H1 (cell line): ENCODE measurements around the gene EBPL. TPM values are rescaled to one million over a fixed set of nuclear protein-coding genes. Genes with fewer than 3 reads are reported as not detected.

Experiments
- CTCF ChIA-PET: fragments of 300-600 bp; sonication (Branson Sonifier 250); formaldehyde crosslinking; loops from one replicate; lab custom pipeline; 2021; ENCODE audit not compliant: partially characterized antibody; lab: Charles Lee
- POLR2A ChIA-PET: fragments of 300-600 bp; sonication (Branson Sonifier 250); formaldehyde crosslinking; loops from one replicate; lab custom pipeline; 2021; ENCODE audit warnings: inconsistent platforms; ENCODE audit not compliant: partially characterized antibody; lab: Charles Lee
- DNase-seq, 2 experiments: peaks; one replicate each; pipeline versions ENCODE4 v3.0.0 to v3.0.0-alpha.2; 2010 to 2022; ENCODE audit warnings: low spot score in 2 of 2, low read depth in 1 of 2, mixed read lengths in 1 of 2
- FAIRE-seq: peaks from 2 replicates; lab custom pipeline; 2011; peaks lifted over from hg19 to GRCh38; lab: Jason Lieb, UNC
- H2AFZ ChIP-seq: 2 replicates; pipeline ENCODE4 v1.8.1; 2012; ENCODE audit warnings: low read length, inconsistent platforms
- H2AK5ac ChIP-seq: 2 replicates; pipeline ENCODE4 v1.6.1; 2013; ENCODE audit warnings: low read depth, low read length
- H2BK120ac ChIP-seq: replicated peaks from 2 replicates; pipeline ENCODE3; 2013; ENCODE audit warnings: low read depth, low read length, inconsistent platforms
- H2BK12ac ChIP-seq: 2 replicates; pipeline ENCODE4 v1.6.1; 2013; ENCODE audit warnings: low read depth, low read length
- H2BK15ac ChIP-seq: 2 replicates; pipeline ENCODE4 v1.6.1; 2013; ENCODE audit warnings: low read length
- H2BK20ac ChIP-seq: 2 replicates; pipeline ENCODE4 v1.6.1; 2013; ENCODE audit warnings: low read length
- H2BK5ac ChIP-seq: 2 replicates; pipeline ENCODE4 v1.6.1; 2013; ENCODE audit warnings: low read depth, low read length
- H3K14ac ChIP-seq: 2 replicates; pipeline ENCODE4 v1.6.1; 2013; ENCODE audit warnings: inconsistent platforms; ENCODE audit not compliant: insufficient read length
- H3K18ac ChIP-seq: 2 replicates; pipeline ENCODE4 v1.6.1; 2013; ENCODE audit warnings: low read length; ENCODE audit errors: extremely low read depth
- H3K23ac ChIP-seq: 2 replicates; pipeline ENCODE4 v1.6.1; 2013; ENCODE audit warnings: inconsistent platforms; ENCODE audit not compliant: insufficient read length
- H3K23me2 ChIP-seq: 2 replicates; pipeline ENCODE4 v1.6.1; 2013; ENCODE audit warnings: low read depth, low read length
- H3K27ac ChIP-seq: 2 replicates; pipeline ENCODE4 v1.6.1; 2011; ENCODE audit warnings: low read depth, low read length, inconsistent platforms
- H3K27me3 ChIP-seq, 4 experiments: replicated peaks in 1 of 4; 1 replicate in 1 of 4; 2 replicates in 3 of 4; pipeline versions ENCODE4 v1.6.1 to v1.8.1; 2011 to 2013; ENCODE audit warnings: low read length in 3 of 4, mild to moderate bottlenecking in 3 of 4, inconsistent platforms in 2 of 4, mixed read lengths in 2 of 4, moderate library complexity in 1 of 4; ENCODE audit not compliant: control insufficient read depth in 3 of 4, insufficient read depth in 3 of 4; ENCODE audit errors: extremely low read depth in 1 of 4
- H3K36me3 ChIP-seq, 4 experiments: 2 replicates each; pipeline versions ENCODE4 v1.6.1 to v1.8.1; 2011 to 2013; ENCODE audit warnings: mild to moderate bottlenecking in 4 of 4, low read length in 3 of 4, moderate library complexity in 2 of 4, control low read depth in 1 of 4, inconsistent platforms in 1 of 4; ENCODE audit not compliant: insufficient read depth in 4 of 4, control insufficient read depth in 2 of 4
- H3K4ac ChIP-seq: replicated peaks from 2 replicates; pipeline ENCODE3; 2013; ENCODE audit warnings: low read length, low read depth, mixed read lengths, inconsistent platforms; ENCODE audit not compliant: insufficient read length
- H3K4me1 ChIP-seq, 4 experiments: replicated peaks in 1 of 4; 1 replicate in 1 of 4; 2 replicates in 3 of 4; pipeline versions ENCODE4 v1.6.1 to v1.8.1; 2011 to 2013; ENCODE audit warnings: low read length in 3 of 4, inconsistent platforms in 2 of 4, mixed read lengths in 1 of 4; ENCODE audit not compliant: insufficient read depth in 4 of 4, control insufficient read depth in 3 of 4
- H3K4me2 ChIP-seq, 2 experiments: 2 replicates each; pipeline versions ENCODE4 v1.6.1 to v1.8.1; 2011 to 2013; ENCODE audit warnings: low read depth in 2 of 2, low read length in 2 of 2, control low read depth in 1 of 2, inconsistent platforms in 1 of 2, mild to moderate bottlenecking in 1 of 2; ENCODE audit not compliant: insufficient read depth in 1 of 2
- H3K4me3 ChIP-seq, 4 experiments: fragments of 200-600, 300-600 bp in 1 of 4; sonication (generic), shearing (Covaris generic), sonication (Bioruptor Twin) in 1 of 4; 2 replicates each; pipeline versions ENCODE4 v1.5.1 to v1.8.1; 2011 to 2016; ENCODE audit warnings: low read length in 4 of 4, low read depth in 3 of 4, control low read depth in 2 of 4, inconsistent platforms in 2 of 4, mild to moderate bottlenecking in 2 of 4, mixed read lengths in 1 of 4, moderate library complexity in 1 of 4; ENCODE audit not compliant: insufficient read depth in 2 of 4; ENCODE audit errors: extremely low read depth in 1 of 4
- H3K56ac ChIP-seq: replicated peaks from 2 replicates; pipeline ENCODE3; 2013; ENCODE audit warnings: low read depth, mild to moderate bottlenecking, mixed read lengths, low read length, inconsistent platforms; ENCODE audit not compliant: insufficient read length
- H3K79me1 ChIP-seq: 2 replicates; pipeline ENCODE4 v1.6.1; 2013; ENCODE audit warnings: low read depth, low read length, control low read depth
- H3K79me2 ChIP-seq, 2 experiments: 2 replicates each; pipeline versions ENCODE4 v1.6.1 to v1.8.1; 2012 to 2013; ENCODE audit warnings: low read length in 2 of 2, mild to moderate bottlenecking in 2 of 2, inconsistent platforms in 1 of 2; ENCODE audit not compliant: insufficient read depth in 2 of 2, control insufficient read depth in 1 of 2
- H3K9ac ChIP-seq, 4 experiments: replicated peaks in 1 of 4; 1 replicate in 1 of 4; 2 replicates in 3 of 4; pipeline versions ENCODE4 v1.6.1 to v1.8.1; 2011 to 2013; ENCODE audit warnings: low read depth in 3 of 4, low read length in 3 of 4, control low read depth in 2 of 4, mild to moderate bottlenecking in 2 of 4, moderate library complexity in 2 of 4, inconsistent platforms in 1 of 4; ENCODE audit errors: extremely low read depth in 1 of 4
- H3K9me3 ChIP-seq, 2 experiments: 2 replicates each; pipeline versions ENCODE4 v1.6.1 to v1.8.1; 2012 to 2013; ENCODE audit warnings: mild to moderate bottlenecking in 2 of 2, moderate library complexity in 2 of 2, control low read depth in 1 of 2, inconsistent platforms in 1 of 2, low read depth in 1 of 2, low read length in 1 of 2, mixed read lengths in 1 of 2; ENCODE audit not compliant: insufficient read depth in 2 of 2
- H4K20me1 ChIP-seq, 2 experiments: replicated peaks in 1 of 2; 2 replicates each; pipeline versions ENCODE3 to v1.8.1; 2011 to 2013; ENCODE audit warnings: inconsistent platforms in 2 of 2, low read length in 2 of 2, mild to moderate bottlenecking in 1 of 2; ENCODE audit not compliant: insufficient read depth in 2 of 2, control insufficient read depth in 1 of 2
- H4K5ac ChIP-seq: 2 replicates; pipeline ENCODE4 v1.6.1; 2013; ENCODE audit warnings: low read length, low read depth, mixed read lengths, inconsistent platforms; ENCODE audit not compliant: insufficient read length
- H4K8ac ChIP-seq: 2 replicates; pipeline ENCODE4 v1.8.0; 2013; ENCODE audit warnings: mild to moderate bottlenecking, moderate library complexity, low read length, inconsistent platforms; ENCODE audit not compliant: insufficient read depth; ENCODE audit errors: extremely low read depth
- H4K91ac ChIP-seq: replicated peaks from 2 replicates; pipeline ENCODE3; 2013; ENCODE audit warnings: low read length, mixed read lengths, inconsistent platforms; ENCODE audit not compliant: insufficient read length
- ATF2 ChIP-seq: IDR thresholded peaks from 2 replicates; pipeline ENCODE4 v1.6.1; 2012; ENCODE audit warnings: low read length, inconsistent platforms
- ATF3 ChIP-seq: IDR thresholded peaks from 2 replicates; pipeline ENCODE4 v1.6.1; 2011; ENCODE audit warnings: low read depth, mild to moderate bottlenecking, low read length; ENCODE audit not compliant: insufficient read depth
- CTBP2 ChIP-seq: IDR thresholded peaks from 2 replicates; pipeline ENCODE4 v1.7.0; 2011; ENCODE audit warnings: borderline replicate concordance, mild to moderate bottlenecking, moderate library complexity, mixed read lengths, low read length; ENCODE audit not compliant: insufficient read depth, insufficient read length
- CTCF ChIP-seq, 3 experiments: IDR thresholded peaks; 1 replicate in 2 of 3; 2 replicates in 1 of 3; pipeline versions ENCODE4 v1.5.1 to v1.6.1; 2011; ENCODE audit warnings: low read length in 3 of 3, mild to moderate bottlenecking in 3 of 3, inconsistent platforms in 2 of 3, low read depth in 1 of 3, moderate library complexity in 1 of 3; ENCODE audit not compliant: insufficient read depth in 1 of 3; ENCODE audit errors: control extremely low read depth in 1 of 3
- KDM1A ChIP-seq: fragments of 200-600, 300-600 bp; sonication (generic); IDR thresholded peaks from 2 replicates; pipeline ENCODE4 v1.7.1; 2016; ENCODE audit warnings: mild to moderate bottlenecking, low read length, borderline replicate concordance
- KDM4A ChIP-seq: IDR thresholded peaks from one replicate; pipeline ENCODE4 v1.7.1; 2012; ENCODE audit warnings: low read depth, mild to moderate bottlenecking, moderate library complexity, low read length, inconsistent platforms; ENCODE audit not compliant: severe bottlenecking
- TAF7 ChIP-seq: optimal IDR thresholded peaks from 2 replicates; pipeline ENCODE3; 2011; ENCODE audit warnings: low read depth, mild to moderate bottlenecking, inconsistent platforms, low read length, moderate library complexity, borderline replicate concordance
- WGBS, 2 experiments: shearing (Covaris generic) in 1 of 2; methylation state at CpG; one replicate each; pipeline versions ENCODE4 v1.1.6 to v1.1.7; 2013 to 2015; ENCODE audit warnings: low lambda C conversion rate in 2 of 2, mixed read lengths in 2 of 2, inconsistent platforms in 1 of 2, low coverage in 1 of 2, missing lambda C conversion rate in 1 of 2; ENCODE audit not compliant: insufficient replicate concordance in 2 of 2, insufficient coverage in 1 of 2, insufficient read length in 1 of 2; ENCODE audit errors: extremely low coverage in 1 of 2, missing lambda C conversion rate in 1 of 2; 5-methylcytosine and 5-hydroxymethylcytosine counted together
- polyA plus RNA-seq, 7 experiments: library from polyadenylated mRNA; depleted of rRNA in 3 of 7; stranded (reverse) in 5 of 7; unstranded in 2 of 7; fragments of >200 nt in 5 of 7; fragments of 200-250 nt in 2 of 7; gene quantifications; 1 replicate in 5 of 7; 2 replicates in 1 of 7; 4 replicates in 1 of 7; pipeline versions ENCODE4 v1.2.1 to v1.2.3, GENCODE V29; 2011 to 2013; ENCODE audit warnings: missing spikeins in 2 of 7, mixed read lengths in 2 of 7
- total RNA-seq: library from RNA; stranded (reverse); fragmentation: NEBNext Ultra II Directional; extraction: Animal tissue kit (Norgen Biotek cat#: 25700); gene quantifications from 2 replicates; pipeline ENCODE4 v1.2.1, GENCODE V29; 2021

The EBPL gene
- total and polyA plus RNA-seq, 2 of the 8 experiments (the other 6 are each of a cell fraction or from before 2014, with no cell fraction given): 130 to 204 TPM

GRCh38 chr13:49638030-49638743 lies 53.1 kb downstream of the EBPL start:
- Histone ChIP-seq H2BK12ac (no peak overlapping the region), H4K20me1 (no peaks in the 10 kb centered on the region), H3K27me3 (no peaks in the 10 kb centered on the region), H3K18ac (no peak overlapping the region), H4K5ac (no peak overlapping the region), H3K36me3 (no peaks in the 10 kb centered on the region), H2BK5ac (no peak overlapping the region), H2BK15ac (no peak overlapping the region), H3K4me2 (no peak overlapping the region), H3K4me3 (no peak overlapping the region), H2BK120ac (no peak overlapping the region), H2AFZ (no peak overlapping the region), H4K8ac (no peak overlapping the region), H3K4me1 (peaks cover 8 to 14% (median 10%) of the 10 kb centered on the region in 4 experiments), H3K27ac (no peak overlapping the region), H4K91ac (no peak overlapping the region), H3K4ac (no peak overlapping the region), H3K79me2 (no peaks in the 10 kb centered on the region), H2BK20ac (no peak overlapping the region), H3K23ac (no peak overlapping the region), H2AK5ac (no peak overlapping the region), H3K79me1 (no peaks in the 10 kb centered on the region), H3K9ac (no peak overlapping the region), H3K23me2 (no peaks in the 10 kb centered on the region), H3K9me3 (no peaks in the 10 kb centered on the region), H3K56ac (no peak overlapping the region), H3K14ac (no peak overlapping the region)
- 90% methylated on average over 4 of the region's 4 CpGs; no CpG with 5 or more reads in 1 of the 2 experiments for WGBS, 2 experiments
- ChIA-PET CTCF (no interaction called here), POLR2A (interaction anchor here (0.5 kb wide), 1 partner anchor 23 kb away, joined by 3 read pairs; no protein-coding TSS in a partner anchor)
- no peak for DNase-seq
- no peak for FAIRE-seq
- TF ChIP-seq KDM4A (no peak), ATF2 (no peak), CTBP2 (no peak), ATF3 (no peak), TAF7 (no peak), CTCF (IDR thresholded peaks at IDR 0.05; ENCODE audit: control extremely low read depth in 1 of 3, insufficient read depth in 1 of 3, low read depth in 1 of 3, low read length in 3 of 3) (no peak), KDM1A (no peak)
